ENCODE data around the gene KCNK17. TPM values are rescaled to one million over a fixed set of nuclear protein-coding genes. Genes with fewer than 3 reads are reported as not detected.

KCNK17 gene
- total and polyA plus RNA-seq, 9 of the 15 experiments (the other 6 are each of a cell fraction or from before 2014, with no cell fraction given) = not detected

DNA sequence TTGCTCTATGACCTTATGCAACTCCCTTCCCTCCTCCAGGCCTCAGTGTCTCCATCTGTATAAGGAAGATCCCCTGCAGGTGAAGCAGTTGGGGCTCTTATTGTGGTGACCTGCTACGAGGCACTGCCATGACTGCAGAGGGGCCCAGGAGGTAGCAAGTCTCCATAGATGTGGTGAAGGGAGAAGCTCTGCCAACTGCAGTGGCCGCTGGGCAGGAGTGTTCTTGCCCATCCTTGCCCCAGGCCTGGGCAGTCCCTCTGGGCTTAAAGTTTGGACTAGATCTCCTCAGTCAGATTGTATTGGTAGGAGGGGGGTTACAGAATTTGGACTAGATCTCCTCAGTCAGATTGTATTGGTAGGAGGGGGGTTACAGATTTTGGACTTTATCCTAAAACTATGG is 12.2 kb downstream of the KCNK17 start:
- in situ Hi-C loops (cut with MboI) = loop anchor here (5.0 kb wide), 2 partner anchors 135 to 430 kb away; no protein-coding TSS in a partner anchor
- H3K27ac ChIP-seq (ENCODE audit: extremely low read depth, low read depth, low read length) = no peak overlapping the region
- H3K4me3 ChIP-seq = no peak overlapping the region
- H3K9ac ChIP-seq (ENCODE audit: insufficient read depth in 1 of 2, low read depth in 2 of 2, low read length in 2 of 2) = no peak overlapping the region
- BruUV-seq (replicated peaks) = no TSS peak
- WGBS (ENCODE audit: insufficient coverage, low coverage, missing lambda C conversion rate) = 6% methylated on average over 2 of the region's 2 CpGs
- no peak for ATAC-seq
- ChIA-PET CTCF (ENCODE audit: low intra/inter-chr PET ratio) (interaction anchor here (0.7 to 4.0 kb wide), 3 partner anchors 135 to 314 kb away, joined by 3 to 84 read pairs (median 6); no protein-coding TSS in a partner anchor), POLR2A (interaction anchor here (0.6 to 1.7 kb wide), 3 partner anchors 131 to 150 kb away, joined by 4 to 6 read pairs (median 5); no protein-coding TSS in a partner anchor)
- no peak for DNase-seq (ENCODE audit: extremely low read depth in 1 of 4, low spot score in 3 of 4)
- no peaks in the 10 kb centered on the region for H3K79me2 ChIP-seq (ENCODE audit: control insufficient read depth, insufficient read depth, low read length)
- H3K4me2 ChIP-seq (ENCODE audit: insufficient read depth, low read length) = no peak overlapping the region
- no peak overlapping the region for H2AFZ ChIP-seq (ENCODE audit: low read depth, low read length)
- peaks cover 0 to 13% of the 10 kb centered on the region in 2 experiments; a peak in 3 of 5 replicates for H3K4me1 ChIP-seq (replicated peaks in 1 of 2; ENCODE audit: control insufficient read depth in 2 of 2, insufficient read depth in 2 of 2, low read length in 2 of 2)
- H3K27me3 ChIP-seq (ENCODE audit: control insufficient read depth in 2 of 2, insufficient read depth in 2 of 2, low read length in 2 of 2) = peaks cover 31 to 67% of the 10 kb centered on the region in 2 experiments
- H3K36me3 ChIP-seq (ENCODE audit: control insufficient read depth, insufficient read depth, low read length) = no peaks in the 10 kb centered on the region
- H3K9me1 ChIP-seq (ENCODE audit: control insufficient read depth, insufficient read depth, low read length) = peaks cover 7% of the 10 kb centered on the region
- H4K20me1 ChIP-seq (replicated peaks; ENCODE audit: control insufficient read depth, insufficient read depth, low read length) = peaks cover 13% of the 10 kb centered on the region; the same call in 1 of the 2 replicates
- no peaks in the 10 kb centered on the region for H3K9me3 ChIP-seq (replicated peaks; ENCODE audit: control insufficient read depth, insufficient read depth, low read depth, low read length)
- intact Hi-C loops (cut with micrococcal nuclease) = loop anchor here (1.0 to 5.0 kb wide), 2 partner anchors 215 to 329 kb away; no protein-coding TSS in a partner anchor
- FAIRE-seq = no peak
- no peak for TF ChIP-seq E2F6 (IDR thresholded peaks at IDR 0.05; ENCODE audit: borderline replicate concordance in 1 of 2, extremely low read depth in 1 of 2, insufficient read depth in 1 of 2, insufficient read length in 1 of 2, low read depth in 1 of 2, low read length in 1 of 2, poor library complexity in 1 of 2, severe bottlenecking in 1 of 2)
- no peak for TF ChIP-seq CBFA2T2 (conservative IDR thresholded peaks at IDR 0.05)
- TF ChIP-seq, protein P1, sequence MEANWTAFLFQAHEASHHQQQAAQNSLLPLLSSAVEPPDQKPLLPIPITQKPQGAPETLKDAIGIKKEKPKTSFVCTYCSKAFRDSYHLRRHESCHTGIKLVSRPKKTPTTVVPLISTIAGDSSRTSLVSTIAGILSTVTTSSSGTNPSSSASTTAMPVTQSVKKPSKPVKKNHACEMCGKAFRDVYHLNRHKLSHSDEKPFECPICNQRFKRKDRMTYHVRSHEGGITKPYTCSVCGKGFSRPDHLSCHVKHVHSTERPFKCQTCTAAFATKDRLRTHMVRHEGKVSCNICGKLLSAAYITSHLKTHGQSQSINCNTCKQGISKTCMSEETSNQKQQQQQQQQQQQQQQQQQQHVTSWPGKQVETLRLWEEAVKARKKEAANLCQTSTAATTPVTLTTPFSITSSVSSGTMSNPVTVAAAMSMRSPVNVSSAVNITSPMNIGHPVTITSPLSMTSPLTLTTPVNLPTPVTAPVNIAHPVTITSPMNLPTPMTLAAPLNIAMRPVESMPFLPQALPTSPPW (CRISPR knock-in tag; IDR thresholded peaks at IDR 0.05) = no peak
- TF ChIP-seq DPF2 (IDR thresholded peaks at IDR 0.05) = no peak
- no peak for TF ChIP-seq ARHGAP35 (IDR thresholded peaks at IDR 0.05; ENCODE audit: partially characterized antibody)
- TF ChIP-seq TFE3 (CRISPR knock-in tag; IDR thresholded peaks at IDR 0.05) = no peak

Measured in K562 (cell line).